ENCODE results near the gene TOMM40L.
A peak's percentile ranks its signal among the peaks of the same experiment; 100 is the strongest.

TOMM40L gene
- 5.2 to 10.6 (median 8.6) reads per million in 4 donors for total RNA-seq

- peak; percentile 80 to 99 (median 85) for DNase-seq
Measured at GRCh38 chr1:161225534-161226319, at the start of gene TOMM40L. TSS of gene TOMM40L (plus strand) at chr1:161226060. CDS start at chr1:161226490, 430 bp downstream.

GRCh38 chr1:161176468-161177111 lies 49.3 kb upstream of the TOMM40L start:
- no peak for DNase-seq

- peak; percentile 80 to 90 (median 87) for DNase-seq
Measured at GRCh38 chr1:161177112-161177935, 48.5 kb upstream of the TOMM40L start, which contains the start of gene B4GALT3. TSS of gene B4GALT3 (minus strand) at chr1:161177507. CDS start at chr1:161176060, 1,447 bp downstream.

GRCh38 chr1:161177936-161178244 lies 48.0 kb upstream of the TOMM40L start:
- DNase-seq: no peak

- DNase-seq: no peak
Measured at GRCh38 chr1:161179698-161180097, 46.2 kb upstream of the TOMM40L start.

GRCh38 chr1:161180639-161181038 lies 45.2 kb upstream of the TOMM40L start:
- peak in 1 of 5 donors; percentile 41 for DNase-seq

- DNase-seq: peak in 2 of 5 donors; percentile 19 to 91
Measured at GRCh38 chr1:161182214-161182613, 43.6 kb upstream of the TOMM40L start.

- DNase-seq: peak; percentile 50 to 94 (median 69)
Measured at GRCh38 chr1:161185282-161185682, 40.6 kb upstream of the TOMM40L start.

GRCh38 chr1:161185732-161186311 lies 40.0 kb upstream of the TOMM40L start:
- no peak for DNase-seq

- no peak for DNase-seq
Measured at GRCh38 chr1:161187311-161187710, 38.5 kb upstream of the TOMM40L start.

GRCh38 chr1:161188381-161188780 lies 37.5 kb upstream of the TOMM40L start:
- DNase-seq: no peak

GRCh38 chr1:161189036-161189435 lies 36.8 kb upstream of the TOMM40L start:
- DNase-seq: no peak

GRCh38 chr1:161190962-161191521 lies 34.8 kb upstream of the TOMM40L start:
- no peak for DNase-seq

GRCh38 chr1:161191971-161192370 lies 33.9 kb upstream of the TOMM40L start:
- DNase-seq: no peak

- peak; percentile 30 to 79 (median 47) for DNase-seq
Measured at GRCh38 chr1:161192476-161193465, 33.1 kb upstream of the TOMM40L start.

- DNase-seq: no peak
Measured at GRCh38 chr1:161193561-161194235, 32.2 kb upstream of the TOMM40L start.

- DNase-seq: no peak
Measured at GRCh38 chr1:161195171-161195570, 30.7 kb upstream of the TOMM40L start.

- no peak for DNase-seq
Measured at GRCh38 chr1:161196111-161196510, 29.7 kb upstream of the TOMM40L start.

- DNase-seq: no peak
Measured at GRCh38 chr1:161196521-161197451, 29.1 kb upstream of the TOMM40L start.

All from T-helper 1 cell (primary cell).